IPS-15b (cell line): ENCODE data around the gene LDLRAD4.

Source experiments
- H3K27me3 ChIP-seq: one replicate; pipeline ENCODE4 v1.6.1; 2013; ENCODE audit warnings: low read length; ENCODE audit not compliant: control insufficient read depth, insufficient read depth
- H3K36me3 ChIP-seq: one replicate; pipeline ENCODE4 v1.6.1; 2013; ENCODE audit warnings: low read length; ENCODE audit not compliant: control insufficient read depth, insufficient read depth
- H3K4me1 ChIP-seq: one replicate; pipeline ENCODE4 v1.6.1; 2013; ENCODE audit warnings: mild to moderate bottlenecking, low read length; ENCODE audit not compliant: control insufficient read depth, insufficient read depth
- H3K4me3 ChIP-seq: one replicate; pipeline ENCODE4 v1.5.1; 2013; ENCODE audit warnings: low read depth, low read length
- H3K9ac ChIP-seq: one replicate; pipeline ENCODE4 v1.6.1; 2013; ENCODE audit warnings: low read depth, mild to moderate bottlenecking, low read length
- H3K9me3 ChIP-seq: one replicate; pipeline ENCODE4 v1.6.1; 2013; ENCODE audit warnings: mild to moderate bottlenecking, low read length; ENCODE audit not compliant: control insufficient read depth, insufficient read depth

Gene LDLRAD4

DNA sequence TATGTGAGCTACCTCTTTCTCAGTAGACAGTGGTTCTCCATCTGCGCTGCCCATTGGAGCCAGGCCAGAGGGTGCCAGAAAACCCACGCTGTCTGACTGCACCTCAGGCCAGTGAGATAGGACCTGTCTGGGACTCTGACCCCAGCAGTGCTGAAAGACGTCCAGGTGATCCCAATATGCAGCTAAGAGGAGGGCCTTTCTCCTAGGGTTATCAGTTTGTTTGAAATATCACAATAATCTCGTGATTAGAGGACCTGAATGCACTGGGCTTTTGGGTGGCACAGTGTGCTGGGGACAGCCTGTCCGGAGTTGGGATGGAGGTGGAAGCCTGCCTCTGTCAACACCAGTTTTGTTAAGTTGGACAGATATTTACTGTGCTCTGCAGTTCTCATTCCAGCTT is 216.3 kb downstream of the LDLRAD4 start:
- no peak overlapping the region for H3K4me3 ChIP-seq
- H3K9ac ChIP-seq = no peak overlapping the region
- H3K4me1 ChIP-seq = peaks cover 7% of the 10 kb centered on the region
- H3K27me3 ChIP-seq = no peaks in the 10 kb centered on the region
- H3K36me3 ChIP-seq = no peaks in the 10 kb centered on the region
- H3K9me3 ChIP-seq = no peaks in the 10 kb centered on the region

DNA sequence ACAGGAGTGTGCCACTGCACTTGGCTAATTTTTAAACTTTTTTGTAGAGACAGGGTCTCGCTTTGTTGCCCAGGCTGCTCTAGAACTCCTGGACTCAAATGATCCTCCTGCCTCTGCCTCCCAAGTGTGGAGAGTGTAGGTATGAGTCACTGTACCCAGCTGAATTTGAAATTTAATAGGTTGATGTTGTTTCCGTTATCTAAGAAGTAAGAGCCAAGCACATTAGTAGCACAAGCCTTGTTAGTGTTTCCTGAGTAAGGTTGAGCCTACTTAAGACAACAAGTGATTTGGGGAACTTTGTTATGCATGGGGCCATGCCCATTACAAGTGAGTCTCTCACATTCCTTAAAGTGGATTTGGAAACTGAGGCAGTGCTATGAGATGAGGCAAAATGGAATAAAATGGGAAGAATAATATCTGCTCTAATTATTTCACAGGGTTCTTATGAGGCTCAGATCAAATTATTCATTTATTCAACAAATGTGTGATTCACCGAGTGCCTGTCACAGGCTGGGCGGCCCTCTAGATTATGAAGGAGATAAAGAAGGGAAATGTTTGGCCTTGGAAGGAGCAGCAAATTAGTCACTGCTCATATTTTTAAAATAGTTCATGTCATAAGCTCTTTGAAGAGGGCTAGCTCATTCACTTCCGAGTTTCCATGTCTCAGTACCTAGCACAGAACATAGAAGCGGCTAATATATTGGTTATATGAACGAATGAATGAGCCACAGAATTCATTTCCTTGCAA is 217.2 kb downstream of the LDLRAD4 start:
- H3K4me1 ChIP-seq = peaks cover 7% of the 10 kb centered on the region
- H3K36me3 ChIP-seq = no peaks in the 10 kb centered on the region
- no peak overlapping the region for H3K4me3 ChIP-seq
- no peaks in the 10 kb centered on the region for H3K27me3 ChIP-seq
- H3K9ac ChIP-seq = no peak overlapping the region
- H3K9me3 ChIP-seq = no peaks in the 10 kb centered on the region

DNA sequence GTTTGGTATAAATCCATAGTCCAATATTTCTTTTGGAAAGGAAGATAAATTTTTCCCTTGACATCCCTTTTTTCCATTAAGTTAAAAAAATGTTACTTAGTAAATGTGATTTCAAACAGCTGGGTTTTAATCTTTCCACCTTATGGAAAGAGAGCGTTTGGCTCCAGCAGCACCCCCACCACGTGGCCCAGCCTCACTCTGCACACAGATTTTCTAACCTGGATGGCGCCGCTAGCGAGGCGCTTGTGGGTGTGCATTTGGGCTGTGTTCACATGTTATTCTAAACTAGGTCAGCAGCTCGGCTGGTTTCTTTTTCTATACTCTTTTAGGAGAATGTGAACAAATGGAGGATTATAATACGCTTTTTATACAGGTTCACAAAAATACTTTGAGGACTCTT is 218.0 kb downstream of the LDLRAD4 start:
- H3K9me3 ChIP-seq = no peaks in the 10 kb centered on the region
- H3K27me3 ChIP-seq = no peaks in the 10 kb centered on the region
- H3K4me1 ChIP-seq = peaks cover 7% of the 10 kb centered on the region
- no peak overlapping the region for H3K9ac ChIP-seq
- no peak overlapping the region for H3K4me3 ChIP-seq
- H3K36me3 ChIP-seq = no peaks in the 10 kb centered on the region

DNA sequence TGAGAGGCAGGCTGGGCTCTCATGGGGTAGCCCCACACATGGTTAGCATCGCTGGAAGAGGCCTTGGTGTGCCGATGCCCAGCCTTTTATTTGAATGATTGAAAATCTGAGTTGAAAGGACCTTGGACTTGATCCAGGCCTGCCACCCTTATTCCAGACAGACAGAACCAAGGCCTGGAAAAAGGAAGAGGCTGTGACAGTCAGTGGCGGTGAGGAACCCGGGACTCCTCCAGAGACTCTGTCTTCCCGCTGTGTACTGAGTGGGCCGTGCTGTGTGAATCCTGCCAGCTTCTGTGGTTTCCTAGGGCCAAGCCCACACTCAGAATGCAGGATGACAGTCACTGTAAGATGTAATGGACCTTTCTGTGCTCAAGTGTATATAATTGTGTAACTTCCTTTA is 218.5 kb downstream of the LDLRAD4 start:
- Histone ChIP-seq H3K4me1 (peaks cover 7% of the 10 kb centered on the region), H3K4me3 (no peak overlapping the region), H3K36me3 (no peaks in the 10 kb centered on the region)

DNA sequence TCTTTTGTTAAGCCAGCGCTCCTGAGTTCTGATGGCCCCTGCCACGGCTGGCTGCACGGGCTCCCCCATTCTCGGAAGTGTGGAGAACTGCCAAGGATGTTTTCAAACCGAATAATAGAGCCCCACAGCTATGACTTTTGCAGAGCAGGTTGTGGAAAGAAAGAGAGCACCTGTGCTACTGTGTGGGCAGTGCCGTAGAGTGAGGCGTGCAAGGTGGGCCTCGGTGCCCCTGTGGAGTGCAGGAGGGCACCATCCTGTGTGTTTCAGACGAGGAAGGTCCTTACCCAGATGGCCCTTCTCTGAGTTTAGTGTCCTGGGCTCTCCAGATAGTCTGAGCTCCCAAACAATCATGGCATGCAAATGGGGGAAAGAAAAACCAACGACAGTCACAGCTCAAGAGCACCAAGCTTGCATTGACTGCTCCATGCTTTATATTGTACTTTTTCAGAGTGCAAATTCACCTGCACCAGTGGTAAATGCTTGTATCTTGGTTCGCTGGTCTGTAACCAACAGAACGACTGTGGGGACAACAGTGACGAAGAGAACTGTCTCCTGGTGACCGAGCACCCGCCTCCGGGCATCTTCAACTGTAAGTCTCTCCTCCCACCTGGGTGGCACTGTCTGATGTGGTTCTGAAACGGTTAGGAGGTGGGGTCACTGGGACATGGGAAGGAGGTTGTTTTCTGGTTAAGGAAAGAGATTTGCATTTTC is 219.4 kb downstream of the LDLRAD4 start:
- H3K27me3 ChIP-seq = no peaks in the 10 kb centered on the region
- H3K9ac ChIP-seq = no peak overlapping the region
- no peaks in the 10 kb centered on the region for H3K9me3 ChIP-seq
- H3K4me1 ChIP-seq = peaks cover 7% of the 10 kb centered on the region
- no peak overlapping the region for H3K4me3 ChIP-seq
- H3K36me3 ChIP-seq = no peaks in the 10 kb centered on the region

More for the DNA sequence above, 218.5 kb downstream of the LDLRAD4 start:
- Histone ChIP-seq H3K27me3 (no peaks in the 10 kb centered on the region), H3K9me3 (no peaks in the 10 kb centered on the region), H3K9ac (no peak overlapping the region)

DNA sequence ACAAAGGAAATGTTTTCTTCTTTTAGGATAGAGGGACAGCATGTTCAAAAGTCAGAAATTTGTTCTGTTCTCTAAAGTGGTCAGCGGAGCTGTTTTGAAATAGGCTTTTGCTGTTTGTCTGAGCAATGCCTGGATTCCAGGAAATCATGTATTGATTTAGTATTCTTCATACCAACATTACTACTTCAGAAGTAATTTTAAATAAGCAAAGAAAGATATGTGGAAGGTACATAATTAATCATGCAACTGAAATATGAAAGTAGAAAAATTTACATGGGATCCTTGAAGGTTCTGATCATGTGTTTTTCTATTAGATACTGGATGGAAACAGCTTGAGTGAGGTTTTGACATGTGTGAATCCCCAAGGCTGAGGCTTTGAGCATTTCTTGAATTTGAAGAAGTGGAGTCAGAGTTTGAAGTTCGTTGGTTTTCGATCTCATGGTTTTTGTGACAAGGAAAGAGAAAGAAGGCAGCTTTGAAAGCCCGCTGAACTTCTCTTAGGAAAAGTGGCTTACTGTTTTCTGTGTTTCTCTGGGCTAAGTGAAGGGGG is 220.0 kb downstream of the LDLRAD4 start:
- no peaks in the 10 kb centered on the region for H3K27me3 ChIP-seq
- H3K4me1 ChIP-seq = peaks cover 7% of the 10 kb centered on the region
- no peaks in the 10 kb centered on the region for H3K9me3 ChIP-seq
- no peak overlapping the region for H3K4me3 ChIP-seq
- H3K9ac ChIP-seq = no peak overlapping the region
- no peaks in the 10 kb centered on the region for H3K36me3 ChIP-seq

DNA sequence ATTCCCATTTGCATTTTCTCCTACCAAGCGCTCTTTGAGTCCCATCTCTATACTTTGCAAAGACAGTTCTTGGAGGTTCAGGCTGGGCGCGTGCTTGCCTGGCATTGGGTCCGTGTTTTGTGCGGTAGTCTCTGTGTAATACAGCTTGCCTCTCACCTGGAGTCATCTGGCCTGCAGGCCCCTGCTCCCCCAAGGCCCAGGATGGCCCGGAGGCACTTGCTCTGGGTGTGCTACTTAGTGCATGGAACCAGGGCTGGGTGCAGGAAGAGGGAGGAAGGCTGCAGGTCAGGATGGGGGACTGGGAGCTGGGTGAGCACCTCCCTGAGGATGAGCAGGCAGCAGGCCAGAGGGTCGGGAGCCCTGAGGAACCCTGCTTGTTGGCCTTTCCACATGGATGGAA is 220.9 kb downstream of the LDLRAD4 start:
- Histone ChIP-seq H3K4me3 (no peak overlapping the region), H3K9me3 (no peaks in the 10 kb centered on the region), H3K36me3 (no peaks in the 10 kb centered on the region), H3K27me3 (peaks cover 2% of the 10 kb centered on the region), H3K9ac (no peak overlapping the region), H3K4me1 (peaks cover 7% of the 10 kb centered on the region)

DNA sequence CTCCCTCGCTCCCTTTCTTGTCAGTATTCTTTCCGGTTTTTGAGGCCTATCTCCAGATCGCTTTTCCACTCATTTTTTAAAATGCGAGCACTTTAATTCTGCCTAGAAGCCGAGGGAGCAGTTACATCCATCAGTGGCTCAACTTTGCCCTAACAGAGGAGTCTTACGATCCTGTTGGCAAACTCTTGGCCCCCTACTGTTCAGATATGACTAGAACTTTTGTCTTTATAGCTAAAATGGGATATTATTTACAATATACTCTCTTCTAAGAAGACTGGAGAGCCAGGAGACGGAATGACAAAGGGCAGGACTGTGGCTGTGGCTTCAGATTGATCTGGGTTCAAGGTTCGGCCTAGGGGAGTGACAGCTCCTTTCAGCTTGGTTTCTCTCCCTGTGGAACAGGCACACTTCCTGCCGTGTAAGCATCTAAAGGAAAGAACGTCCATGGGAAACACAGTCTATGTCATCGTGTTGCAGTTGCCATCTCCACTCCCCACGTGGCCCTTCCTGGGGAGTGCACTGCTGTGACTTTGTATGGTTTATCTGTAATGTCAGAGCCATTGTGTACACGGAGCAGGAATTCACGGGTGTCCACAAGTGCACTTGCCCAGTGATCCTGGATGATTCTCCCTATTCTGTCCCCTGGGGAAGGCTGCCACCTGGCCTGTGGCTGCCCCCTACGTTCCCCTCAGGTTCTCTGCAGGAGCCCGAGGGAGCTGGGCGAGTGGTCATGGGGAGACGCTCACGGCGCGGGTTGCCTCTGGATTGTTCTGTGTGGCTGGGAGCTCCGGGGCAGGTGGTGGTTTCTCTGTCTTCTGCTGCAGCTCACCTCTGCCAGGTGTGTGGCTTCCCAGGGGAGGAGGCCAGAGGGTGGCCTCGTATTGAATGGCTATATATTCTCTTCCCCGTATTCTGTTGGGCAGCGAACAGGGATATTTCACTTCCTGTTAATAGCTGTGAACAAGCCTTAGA is 222.0 kb downstream of the LDLRAD4 start:
- Histone ChIP-seq H3K9ac (no peak overlapping the region), H3K4me1 (peaks cover 7% of the 10 kb centered on the region)

DNA sequence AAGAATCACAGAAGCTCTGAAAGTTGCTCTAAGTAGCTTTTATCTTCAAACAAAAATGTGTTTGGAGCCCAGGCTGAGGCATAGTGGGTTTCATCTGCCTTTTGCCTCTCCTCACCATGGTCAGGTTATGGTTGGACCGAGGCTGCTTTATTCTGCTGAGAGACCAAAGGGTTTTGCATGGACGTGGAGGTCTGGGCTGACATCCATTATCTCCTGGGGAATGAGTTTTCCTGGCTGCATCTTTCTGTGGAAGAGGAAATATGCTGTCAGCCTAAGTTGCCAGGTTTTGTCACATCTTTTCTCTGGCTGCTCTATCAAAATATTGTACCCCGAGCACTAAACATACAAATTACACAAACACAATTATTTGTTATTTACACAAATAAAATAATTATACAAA is 223.2 kb downstream of the LDLRAD4 start:
- Histone ChIP-seq H3K9ac (no peak overlapping the region), H3K36me3 (no peaks in the 10 kb centered on the region), H3K4me3 (no peak overlapping the region), H3K4me1 (peaks cover 7% of the 10 kb centered on the region), H3K9me3 (no peaks in the 10 kb centered on the region), H3K27me3 (peaks cover 2% of the 10 kb centered on the region)

More for the DNA sequence above, 222.0 kb downstream of the LDLRAD4 start:
- Histone ChIP-seq H3K4me3 (no peak overlapping the region), H3K27me3 (peaks cover 2% of the 10 kb centered on the region), H3K9me3 (no peaks in the 10 kb centered on the region), H3K36me3 (no peaks in the 10 kb centered on the region)

DNA sequence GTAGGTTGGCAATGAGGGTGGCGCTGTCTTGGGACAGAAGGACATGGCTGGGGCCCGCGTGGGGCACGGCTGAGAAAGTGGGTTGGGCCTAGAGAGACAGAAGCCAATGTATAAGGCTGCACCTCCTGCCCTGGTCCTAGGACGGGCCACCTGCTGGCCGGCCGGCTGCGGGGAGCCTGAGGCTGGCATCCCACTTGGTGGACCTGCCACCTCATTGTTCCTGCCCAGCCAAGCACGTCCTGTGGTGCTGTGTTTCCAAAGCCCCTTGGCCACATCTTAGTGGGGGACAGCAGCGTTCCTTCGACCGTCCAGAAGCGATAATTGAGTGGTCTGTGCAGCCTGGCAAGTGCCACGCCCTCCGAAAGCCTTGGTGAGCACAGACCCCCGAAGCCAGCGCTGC is 223.9 kb downstream of the LDLRAD4 start:
- no peak overlapping the region for H3K9ac ChIP-seq
- H3K4me1 ChIP-seq = peaks cover 9% of the 10 kb centered on the region
- H3K36me3 ChIP-seq = no peaks in the 10 kb centered on the region
- no peaks in the 10 kb centered on the region for H3K9me3 ChIP-seq
- H3K27me3 ChIP-seq = peaks cover 3% of the 10 kb centered on the region
- H3K4me3 ChIP-seq = no peak overlapping the region

DNA sequence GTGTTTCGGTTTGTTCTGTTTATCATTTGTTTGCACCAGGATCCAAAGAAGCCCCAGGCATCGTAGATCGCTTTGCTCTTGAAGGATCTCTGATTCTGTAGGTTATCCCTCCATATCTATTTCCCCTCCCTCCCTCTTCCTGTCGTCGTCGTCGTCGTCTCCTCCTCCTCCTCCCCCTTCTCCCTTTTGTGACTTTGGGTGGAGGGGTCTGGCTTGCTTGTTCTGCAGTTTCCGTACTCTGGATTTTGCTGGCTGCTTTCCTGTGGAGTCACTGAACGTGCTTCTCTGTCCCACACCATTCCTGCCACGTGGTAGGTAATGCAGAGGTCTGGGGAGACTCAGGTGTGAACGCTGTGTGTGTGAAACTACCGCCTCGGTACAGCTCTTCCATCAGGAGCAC is 225.0 kb downstream of the LDLRAD4 start:
- Histone ChIP-seq H3K9me3 (no peaks in the 10 kb centered on the region), H3K4me3 (no peak overlapping the region), H3K4me1 (peaks cover 10% of the 10 kb centered on the region), H3K36me3 (no peaks in the 10 kb centered on the region), H3K27me3 (peaks cover 7% of the 10 kb centered on the region), H3K9ac (no peak overlapping the region)
